Spleen (tissue), 11 donors: Measurements from ENCODE around the gene RASA3. TPM values are rescaled to one million over a fixed set of nuclear protein-coding genes. Genes with fewer than 3 reads are reported as not detected.

ENCODE experiments used
- DNase-seq: peaks from one replicate; pipeline ENCODE4 v3.0.0-alpha.2; 2020
- H3K27ac ChIP-seq, 8 donors: fragments of 200-600 bp; sonication (generic) in 7 of 8; 1 replicate in 4 of 8; 2 replicates in 4 of 8; pipeline versions ENCODE4 v1.5.0 to v1.8.0; 2016 to 2021; ENCODE audit warnings: inconsistent platforms in 4 of 8, mild to moderate bottlenecking in 4 of 8, moderate library complexity in 1 of 8
- H3K27me3 ChIP-seq, 7 donors: fragments of 200-600 bp; sonication (generic) in 6 of 7; replicated peaks in 1 of 7; 1 replicate in 4 of 7; 2 replicates in 3 of 7; pipeline versions ENCODE4 v1.5.0 to v1.8.0; 2016 to 2021; ENCODE audit warnings: inconsistent platforms in 3 of 7, mild to moderate bottlenecking in 1 of 7
- H3K36me3 ChIP-seq, 6 donors: fragments of 200-600 bp; sonication (generic) in 5 of 6; 1 replicate in 4 of 6; 2 replicates in 2 of 6; pipeline versions ENCODE4 v1.5.0 to v1.8.0; 2016 to 2021; ENCODE audit warnings: inconsistent platforms in 2 of 6
- H3K4me1 ChIP-seq, 6 donors: fragments of 200-600 bp; sonication (generic) in 5 of 6; 1 replicate in 3 of 6; 2 replicates in 3 of 6; pipeline versions ENCODE4 v1.5.0 to v1.8.0; 2016 to 2021; ENCODE audit warnings: inconsistent platforms in 3 of 6
- H3K4me3 ChIP-seq, 8 donors: fragments of 200-600 bp; sonication (generic) in 7 of 8; 1 replicate in 4 of 8; 2 replicates in 4 of 8; pipeline versions ENCODE4 v1.5.0 to v1.8.0; 2016 to 2021; ENCODE audit warnings: inconsistent platforms in 4 of 8, mild to moderate bottlenecking in 4 of 8, moderate library complexity in 2 of 8
- H3K9me3 ChIP-seq, 8 donors: fragments of 200-600 bp; sonication (generic) in 7 of 8; 1 replicate in 4 of 8; 2 replicates in 4 of 8; pipeline versions ENCODE4 v1.5.0 to v1.8.0; 2016 to 2021; ENCODE audit warnings: inconsistent platforms in 4 of 8
- POLR2A ChIP-seq, 3 donors: fragments of 450-650 bp; IDR thresholded peaks; one replicate each; pipeline ENCODE4 v1.5.1; 2017; ENCODE audit warnings: antibody characterized with exemption in 3 of 3, mild to moderate bottlenecking in 1 of 3
- POLR2AphosphoS5 ChIP-seq, 3 donors: sonication (generic); formaldehyde crosslinking; IDR thresholded peaks; one replicate each; pipeline ENCODE4 v1.5.1; 2017; ENCODE audit warnings: antibody characterized with exemption in 3 of 3
- WGBS, 5 donors: extraction: QIAGEN DNeasy Blood & Tissue Kit in 3 of 5; methylation state at CpG; one replicate each; pipeline versions ENCODE4 v1.1.5 to v1.1.7; 2013 to 2018; 5-methylcytosine and 5-hydroxymethylcytosine counted together
- intact Hi-C: fragments of 100-400 bp; cut with DNase I; formaldehyde crosslinking; loops from one replicate; pipeline ENCODE4 v1.15.0; 2023; ENCODE audit warnings: low total_unique reads
- polyA plus RNA-seq, 3 donors: library from polyadenylated mRNA; stranded (reverse); fragments of 200-250 nt; gene quantifications; one replicate each; pipeline ENCODE4 v1.2.1, GENCODE V29; 2013
- total RNA-seq, 7 donors: library from RNA; depleted of rRNA in 3 of 7; stranded (reverse); fragments of >200 nt in 3 of 7; fragmentation: NEBNext Ultra II Directional in 4 of 7; extraction: Animal tissue kit (Norgen Biotek cat#: 25700) in 4 of 7; gene quantifications; one replicate each; pipeline versions ENCODE4 v1.1.0 to v1.2.1, GENCODE V29; 2016 to 2021
- TF ChIP-seq, protein P1 (sequence below), 11 experiments: fragments of 200-600 bp in 7 of 11; fragments of 450-650 bp in 4 of 11; sonication (generic) in 4 of 11; IDR thresholded peaks in 8 of 11; conservative IDR thresholded peaks in 3 of 11; 1 replicate in 7 of 11; 2 replicates in 4 of 11; pipeline versions ENCODE4 v1.4.0 to v1.8.0; 2016 to 2021; ENCODE audit warnings: antibody characterized with exemption in 11 of 11, inconsistent platforms in 4 of 11, mild to moderate bottlenecking in 1 of 11
- donor health status: healthy with polysubstance abuse.
- donor health status: DM: no; HTN: no; CAD: no; lungs with moderate emphysema.
- donor health status: DM: no; HTN: no; CAD: no.
- donor health status: Bipolar disorder and iron deficiency.
- donor health status: healthy.
- donor health status: DM: no; HTN: no; CAD: no.
- donor health status: DM: yes; HTN: yes; CAD: no.

The RASA3 gene
- total and polyA plus RNA-seq, 10 donors = 11.7 to 52.8 (median 47.7) TPM

DNA sequence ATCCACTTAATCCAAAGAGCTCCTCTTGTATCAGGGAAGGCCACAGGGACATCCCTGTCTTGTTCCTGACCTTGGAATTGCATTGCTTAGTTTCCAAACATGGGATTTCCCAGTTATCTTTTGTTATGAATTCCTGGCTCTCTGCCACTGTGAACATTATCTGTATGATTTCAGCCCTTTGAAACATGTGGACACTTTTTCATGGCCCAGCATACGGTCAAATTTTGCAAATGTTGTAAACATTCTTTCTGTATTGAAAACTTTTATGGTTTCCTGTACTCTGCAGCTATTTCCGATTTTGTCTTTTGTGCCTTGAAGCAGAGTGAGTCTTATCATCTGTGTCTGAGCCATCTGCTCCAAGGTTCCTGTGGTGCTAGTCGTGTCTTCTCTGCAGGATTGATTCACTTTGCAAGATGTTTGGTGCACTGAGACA is 42.1 kb upstream of the RASA3 start:
- TF ChIP-seq POLR2AphosphoS5 (IDR thresholded peaks at IDR 0.05) (no peak), POLR2A (IDR thresholded peaks at IDR 0.05) (no peak)
- TF ChIP-seq, protein P1, sequence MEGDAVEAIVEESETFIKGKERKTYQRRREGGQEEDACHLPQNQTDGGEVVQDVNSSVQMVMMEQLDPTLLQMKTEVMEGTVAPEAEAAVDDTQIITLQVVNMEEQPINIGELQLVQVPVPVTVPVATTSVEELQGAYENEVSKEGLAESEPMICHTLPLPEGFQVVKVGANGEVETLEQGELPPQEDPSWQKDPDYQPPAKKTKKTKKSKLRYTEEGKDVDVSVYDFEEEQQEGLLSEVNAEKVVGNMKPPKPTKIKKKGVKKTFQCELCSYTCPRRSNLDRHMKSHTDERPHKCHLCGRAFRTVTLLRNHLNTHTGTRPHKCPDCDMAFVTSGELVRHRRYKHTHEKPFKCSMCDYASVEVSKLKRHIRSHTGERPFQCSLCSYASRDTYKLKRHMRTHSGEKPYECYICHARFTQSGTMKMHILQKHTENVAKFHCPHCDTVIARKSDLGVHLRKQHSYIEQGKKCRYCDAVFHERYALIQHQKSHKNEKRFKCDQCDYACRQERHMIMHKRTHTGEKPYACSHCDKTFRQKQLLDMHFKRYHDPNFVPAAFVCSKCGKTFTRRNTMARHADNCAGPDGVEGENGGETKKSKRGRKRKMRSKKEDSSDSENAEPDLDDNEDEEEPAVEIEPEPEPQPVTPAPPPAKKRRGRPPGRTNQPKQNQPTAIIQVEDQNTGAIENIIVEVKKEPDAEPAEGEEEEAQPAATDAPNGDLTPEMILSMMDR (IDR thresholded peaks at IDR 0.05 in 8 of 11, conservative IDR thresholded peaks at IDR 0.05 in 3 of 11) = no peak
- Histone ChIP-seq H3K4me3 (no peak overlapping the region), H3K9me3 (peaks cover 0 to 33% (median 22%) of the 10 kb centered on the region in 8 donors), H3K27ac (no peak overlapping the region), H3K4me1 (peaks cover 0 to 6% (median 0%) of the 10 kb centered on the region in 6 donors), H3K36me3 (no peaks in the 10 kb centered on the region), H3K27me3 (peaks cover 0 to 6% (median 0%) of the 10 kb centered on the region in 7 donors)
- WGBS, 5 donors = 41 to 63% (median 56%) methylated on average over 3 of the region's 3 CpGs
- intact Hi-C loops = no loop called here
- DNase-seq = no peak

DNA sequence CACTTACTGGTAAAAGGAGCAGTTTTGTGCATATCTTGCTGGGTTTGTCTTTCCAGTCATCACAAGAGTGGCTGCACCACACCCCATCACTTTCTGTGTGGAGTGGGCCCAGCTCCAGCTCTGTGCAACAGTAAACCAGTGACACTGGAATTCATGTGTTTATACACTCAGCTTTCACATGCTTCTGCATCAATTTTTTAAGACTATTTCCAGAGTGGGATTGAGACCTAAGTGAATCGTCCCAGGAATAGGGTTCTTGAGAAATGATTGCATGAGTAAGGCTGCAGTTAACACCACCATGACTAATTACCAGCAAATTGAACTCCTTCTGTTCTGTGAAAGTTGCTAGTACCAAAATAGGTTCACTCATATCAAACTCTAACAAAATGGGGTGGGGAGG is 41.3 kb upstream of the RASA3 start:
- H3K9me3 ChIP-seq = peaks cover 0 to 33% (median 22%) of the 10 kb centered on the region in 8 donors
- no peaks in the 10 kb centered on the region for H3K36me3 ChIP-seq
- H3K4me1 ChIP-seq = peaks cover 0 to 6% (median 0%) of the 10 kb centered on the region in 6 donors
- H3K27me3 ChIP-seq = peaks cover 0 to 6% (median 0%) of the 10 kb centered on the region in 7 donors
- 74 to 95% (median 85%) methylated on average over 1 of the region's 1 CpG for WGBS, 5 donors
- intact Hi-C loops = no loop called here
- no peak overlapping the region for H3K4me3 ChIP-seq
- no peak for DNase-seq
- TF ChIP-seq POLR2A (IDR thresholded peaks at IDR 0.05) (no peak), POLR2AphosphoS5 (IDR thresholded peaks at IDR 0.05) (no peak)
- TF ChIP-seq, protein P1 (IDR thresholded peaks at IDR 0.05 in 8 of 11, conservative IDR thresholded peaks at IDR 0.05 in 3 of 11) = no peak
- no peak overlapping the region for H3K27ac ChIP-seq

DNA sequence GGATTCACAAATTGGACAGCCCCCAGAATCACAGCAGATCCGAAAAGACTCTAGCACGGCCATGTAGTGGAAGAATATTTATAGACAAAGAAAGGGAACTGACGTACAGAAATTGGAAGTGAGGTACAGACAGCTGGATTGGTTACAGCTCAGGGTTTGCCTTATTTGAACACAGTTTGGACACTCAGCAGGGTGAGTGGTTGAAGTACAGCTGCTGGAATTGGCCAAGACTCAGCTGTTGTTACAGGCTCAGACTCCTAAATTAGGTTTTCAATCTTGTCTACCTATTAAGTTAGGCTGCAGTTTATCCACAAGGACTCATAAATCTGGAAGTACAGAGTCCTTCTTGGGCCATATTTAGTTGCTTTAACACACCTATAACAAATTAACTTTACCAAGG is 40.8 kb upstream of the RASA3 start:
- H3K4me1 ChIP-seq = peaks cover 0 to 6% (median 0%) of the 10 kb centered on the region in 6 donors
- 91 to 97% (median 94%) methylated on average over 3 of the region's 3 CpGs for WGBS, 5 donors

DNA sequence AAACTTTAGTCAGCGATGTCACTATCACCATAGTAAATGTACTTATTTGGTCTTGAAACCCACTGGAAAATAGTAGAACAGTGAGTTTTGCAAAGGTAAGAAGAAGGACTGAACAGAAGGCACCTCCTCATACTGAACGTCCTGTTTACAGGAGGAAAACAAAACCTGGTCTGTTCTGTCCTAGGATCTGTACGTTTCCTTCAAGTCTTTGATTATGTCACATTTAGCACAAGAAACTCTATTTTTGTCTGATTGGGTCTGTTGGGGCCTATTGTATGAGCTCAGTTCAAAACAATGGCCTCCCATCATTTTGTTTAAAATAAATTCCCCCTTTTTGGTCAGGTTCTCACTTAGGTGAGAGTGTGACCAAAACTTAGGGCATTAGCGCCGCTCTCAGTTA is 35.5 kb upstream of the RASA3 start:
- H3K27ac ChIP-seq = no peak overlapping the region
- WGBS, 5 donors = 92 to 96% (median 93%) methylated on average over 5 of the region's 5 CpGs

More for the DNA sequence above, 40.8 kb upstream of the RASA3 start:
- no peak overlapping the region for H3K27ac ChIP-seq
- DNase-seq = no peak
- H3K9me3 ChIP-seq = peaks cover 0 to 33% (median 22%) of the 10 kb centered on the region in 8 donors
- no peak overlapping the region for H3K4me3 ChIP-seq
- peaks cover 0 to 6% (median 0%) of the 10 kb centered on the region in 7 donors for H3K27me3 ChIP-seq
- no peaks in the 10 kb centered on the region for H3K36me3 ChIP-seq
- TF ChIP-seq, protein P1 (IDR thresholded peaks at IDR 0.05 in 8 of 11, conservative IDR thresholded peaks at IDR 0.05 in 3 of 11) = no peak
- TF ChIP-seq POLR2AphosphoS5 (IDR thresholded peaks at IDR 0.05) (no peak), POLR2A (IDR thresholded peaks at IDR 0.05) (no peak)
- intact Hi-C loops = no loop called here

More for the DNA sequence above, 35.5 kb upstream of the RASA3 start:
- H3K36me3 ChIP-seq = no peaks in the 10 kb centered on the region
- no peak for TF ChIP-seq POLR2A (IDR thresholded peaks at IDR 0.05)
- TF ChIP-seq POLR2AphosphoS5 (IDR thresholded peaks at IDR 0.05) = no peak
- TF ChIP-seq, protein P1 (IDR thresholded peaks at IDR 0.05 in 8 of 11, conservative IDR thresholded peaks at IDR 0.05 in 3 of 11) = no peak
- peaks cover 0 to 21% (median 0%) of the 10 kb centered on the region in 7 donors for H3K27me3 ChIP-seq
- peaks cover under 1 to 30% (median 9%) of the 10 kb centered on the region in 6 donors for H3K4me1 ChIP-seq
- intact Hi-C loops = no loop called here
- H3K9me3 ChIP-seq = peaks cover 0 to 19% (median 9%) of the 10 kb centered on the region in 8 donors
- H3K4me3 ChIP-seq = no peak overlapping the region
- DNase-seq = no peak
